AG04450 (cell line): Measurements from ENCODE around the gene CHKA. TPM values are rescaled to one million over a fixed set of nuclear protein-coding genes. Genes with fewer than 3 reads are reported as not detected.

Experiments used
- CTCF ChIA-PET: fragments of 300-600, 350-600 bp; formaldehyde crosslinking; extraction: SDS; loops from one replicate; lab custom pipeline; 2022; ENCODE audit warnings: antibody characterized with exemption, inconsistent platforms; lab: Charles Lee
- POLR2A ChIA-PET: fragments of 350-600 bp; formaldehyde crosslinking; extraction: SDS; loops from one replicate; lab custom pipeline; 2021; ENCODE audit warnings: antibody characterized with exemption, inconsistent platforms; lab: Yijun Ruan, JAX
- DNase-seq: peaks from one replicate; pipeline ENCODE4 v3.0.0-alpha.2; 2011; ENCODE audit warnings: low read depth, low spot score
- H3K27ac ChIP-seq: one replicate; pipeline ENCODE4 v1.5.1; 2012; ENCODE audit warnings: low read depth, low read length, control low read depth
- H3K27me3 ChIP-seq: one replicate; pipeline ENCODE4 v1.6.0; 2012; ENCODE audit warnings: low read length; ENCODE audit not compliant: control insufficient read depth, insufficient read depth
- H3K4me3 ChIP-seq: 2 replicates; pipeline ENCODE4 v1.5.1; 2011; ENCODE audit warnings: mild to moderate bottlenecking, low read depth, low read length, control low read depth
- H3K9me3 ChIP-seq: 2 replicates; pipeline ENCODE4 v1.5.1; 2012; ENCODE audit warnings: low read length; ENCODE audit not compliant: control insufficient read depth, insufficient read depth
- polyA plus RNA-seq: library from polyadenylated mRNA; depleted of rRNA; stranded (reverse); fragments of >200 nt; gene quantifications from 2 replicates; pipeline ENCODE4 v1.2.3, GENCODE V29; 2011
- TF ChIP-seq, protein P1 (sequence below): IDR thresholded peaks from 2 replicates; pipeline ENCODE4 v1.5.1; 2011; ENCODE audit warnings: low read depth, low read length, control low read depth, inconsistent platforms

The CHKA gene
- polyA plus RNA-seq, 1 experiment, result 12.5 TPM

DNA sequence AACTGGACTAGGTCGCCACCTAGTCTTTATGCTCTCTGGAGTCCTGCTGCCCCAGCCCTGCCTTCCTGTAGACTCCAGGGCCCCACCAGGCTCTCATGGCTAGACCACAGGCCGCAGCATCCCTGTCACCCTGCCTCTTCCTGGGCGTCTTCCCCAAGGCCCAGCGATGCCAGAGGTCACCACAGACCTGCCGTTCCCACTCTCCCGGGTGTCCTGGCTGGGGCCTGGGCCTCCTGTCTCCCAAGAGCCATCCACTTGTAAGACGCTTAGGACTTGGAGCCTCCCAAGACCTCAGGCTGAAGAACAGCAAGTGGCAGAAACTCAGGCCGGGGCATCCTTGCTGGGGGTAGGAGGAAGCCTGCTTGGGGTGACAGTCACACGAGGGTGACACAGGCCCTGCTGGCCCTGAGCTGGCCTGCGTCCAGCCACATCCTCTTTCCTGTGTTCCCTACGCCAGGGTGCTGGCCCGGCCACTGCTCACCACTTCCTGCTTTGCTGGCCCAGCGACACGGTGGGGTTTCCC lies 84.4 kb downstream of the CHKA start:
- CTCF ChIA-PET, result no interaction called here
- no peak for DNase-seq
- TF ChIP-seq, protein P1, sequence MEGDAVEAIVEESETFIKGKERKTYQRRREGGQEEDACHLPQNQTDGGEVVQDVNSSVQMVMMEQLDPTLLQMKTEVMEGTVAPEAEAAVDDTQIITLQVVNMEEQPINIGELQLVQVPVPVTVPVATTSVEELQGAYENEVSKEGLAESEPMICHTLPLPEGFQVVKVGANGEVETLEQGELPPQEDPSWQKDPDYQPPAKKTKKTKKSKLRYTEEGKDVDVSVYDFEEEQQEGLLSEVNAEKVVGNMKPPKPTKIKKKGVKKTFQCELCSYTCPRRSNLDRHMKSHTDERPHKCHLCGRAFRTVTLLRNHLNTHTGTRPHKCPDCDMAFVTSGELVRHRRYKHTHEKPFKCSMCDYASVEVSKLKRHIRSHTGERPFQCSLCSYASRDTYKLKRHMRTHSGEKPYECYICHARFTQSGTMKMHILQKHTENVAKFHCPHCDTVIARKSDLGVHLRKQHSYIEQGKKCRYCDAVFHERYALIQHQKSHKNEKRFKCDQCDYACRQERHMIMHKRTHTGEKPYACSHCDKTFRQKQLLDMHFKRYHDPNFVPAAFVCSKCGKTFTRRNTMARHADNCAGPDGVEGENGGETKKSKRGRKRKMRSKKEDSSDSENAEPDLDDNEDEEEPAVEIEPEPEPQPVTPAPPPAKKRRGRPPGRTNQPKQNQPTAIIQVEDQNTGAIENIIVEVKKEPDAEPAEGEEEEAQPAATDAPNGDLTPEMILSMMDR, result no peak
- POLR2A ChIA-PET, result interaction anchor here (2.0 kb wide), 1 partner anchor 235 kb away, joined by 5 read pairs; the partner anchor contains the start of gene C11orf24
- H3K27ac ChIP-seq, result no peak overlapping the region
- no peaks in the 10 kb centered on the region for H3K27me3 ChIP-seq
- H3K4me3 ChIP-seq, result no peak overlapping the region
- no peaks in the 10 kb centered on the region; the same call in 1 of the 2 replicates for H3K9me3 ChIP-seq

DNA sequence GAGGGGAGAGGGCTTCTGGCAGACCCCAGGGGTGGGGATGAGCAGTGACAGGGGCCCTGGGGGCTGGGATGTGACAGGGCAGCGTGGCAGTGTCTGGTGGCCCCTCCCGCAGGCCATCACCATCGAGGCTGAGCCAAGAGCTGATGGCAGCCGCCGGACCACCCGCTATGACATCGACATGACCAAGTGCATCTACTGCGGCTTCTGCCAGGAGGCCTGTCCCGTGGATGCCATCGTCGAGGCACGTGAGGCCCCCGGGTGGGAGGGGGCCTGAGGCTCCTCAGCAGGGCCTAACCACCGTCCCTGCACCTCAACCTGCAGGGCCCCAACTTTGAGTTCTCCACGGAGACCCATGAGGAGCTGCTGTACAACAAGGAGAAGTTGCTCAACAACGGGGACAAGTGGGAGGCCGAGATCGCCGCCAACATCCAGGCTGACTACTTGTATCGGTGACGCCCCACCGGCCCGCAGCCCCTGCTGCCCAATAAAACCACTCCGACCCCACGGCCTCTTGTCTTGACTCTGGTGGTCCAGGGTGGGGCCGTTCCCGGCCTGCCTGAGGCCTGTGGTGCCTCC lies 85.0 kb downstream of the CHKA start:
- ChIA-PET CTCF (no interaction called here), POLR2A (interaction anchor here (0.9 kb wide), 1 partner anchor 26 kb away, joined by 3 read pairs; the partner anchor contains the start of gene ALDH3B1)
- no peak for DNase-seq
- H3K27me3 ChIP-seq, result no peaks in the 10 kb centered on the region
- H3K9me3 ChIP-seq, result no peaks in the 10 kb centered on the region; the same call in 1 of the 2 replicates
- TF ChIP-seq, protein P1, result no peak
- H3K4me3 ChIP-seq, result no peak overlapping the region
- H3K27ac ChIP-seq, result no peak overlapping the region

DNA sequence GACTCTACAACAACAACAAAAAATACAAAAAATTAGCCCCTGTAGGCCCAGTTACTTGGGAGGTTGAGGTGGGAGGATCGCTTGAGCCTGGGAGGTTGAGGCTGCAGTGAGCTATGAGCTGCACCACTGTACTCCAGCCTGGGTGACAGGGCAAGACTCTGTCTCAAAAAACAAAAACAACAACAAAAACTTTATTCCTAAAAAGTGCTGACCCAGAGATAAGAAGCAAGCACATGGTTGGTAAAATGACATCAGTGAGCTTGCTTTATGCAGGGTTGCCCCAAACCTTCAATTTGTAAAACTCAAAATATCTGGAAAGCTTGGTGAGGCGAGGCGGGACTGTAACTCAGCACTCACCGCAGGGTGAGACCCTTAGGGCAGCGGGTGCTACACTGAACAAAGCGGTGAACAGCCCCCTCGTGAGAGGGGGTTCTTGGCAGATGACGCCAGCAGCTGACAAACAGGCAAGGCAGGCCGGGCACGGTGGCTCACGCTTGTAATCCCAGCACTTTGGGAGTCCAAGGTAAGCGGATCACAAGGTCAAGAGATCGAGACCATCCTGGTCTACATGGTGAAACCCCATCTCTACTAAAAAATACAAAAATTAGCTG lies 85.8 kb downstream of the CHKA start:
- CTCF ChIA-PET, result no interaction called here

DNA sequence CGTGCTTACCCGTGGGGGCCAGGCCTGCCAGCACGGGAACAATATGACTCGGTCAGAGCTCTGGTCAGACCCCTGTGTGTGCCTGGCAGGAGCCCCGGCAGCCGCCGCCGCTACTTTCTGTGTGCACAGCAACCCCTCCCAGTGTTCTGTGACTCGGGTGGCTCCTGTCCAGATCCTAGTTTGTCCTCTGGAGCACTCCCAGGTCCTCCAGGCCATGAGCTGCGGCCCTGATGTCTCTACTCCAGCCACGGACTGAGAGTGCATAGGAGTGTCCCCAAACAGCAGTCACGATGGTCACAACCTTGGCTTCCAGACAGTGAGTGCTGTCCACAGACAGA lies 87.5 kb downstream of the CHKA start:
- H3K4me3 ChIP-seq, result no peak overlapping the region
- no peak for DNase-seq
- TF ChIP-seq, protein P1, result no peak
- H3K27me3 ChIP-seq, result no peaks in the 10 kb centered on the region
- H3K9me3 ChIP-seq, result peaks cover 8% of the 10 kb centered on the region
- H3K27ac ChIP-seq, result no peak overlapping the region
- ChIA-PET POLR2A (no interaction called here), CTCF (no interaction called here)

More for the DNA sequence above, 85.8 kb downstream of the CHKA start:
- POLR2A ChIA-PET, result interaction anchor here (0.7 to 0.9 kb wide), 2 partner anchors 25 to 176 kb away, joined by 3 to 8 read pairs; partner anchors contain the start of gene ALDH3B1
- H3K27me3 ChIP-seq, result no peaks in the 10 kb centered on the region
- H3K9me3 ChIP-seq, result no peaks in the 10 kb centered on the region; the same call in 1 of the 2 replicates
- TF ChIP-seq, protein P1, result no peak
- no peak overlapping the region for H3K27ac ChIP-seq
- DNase-seq, result no peak
- no peak overlapping the region for H3K4me3 ChIP-seq

DNA sequence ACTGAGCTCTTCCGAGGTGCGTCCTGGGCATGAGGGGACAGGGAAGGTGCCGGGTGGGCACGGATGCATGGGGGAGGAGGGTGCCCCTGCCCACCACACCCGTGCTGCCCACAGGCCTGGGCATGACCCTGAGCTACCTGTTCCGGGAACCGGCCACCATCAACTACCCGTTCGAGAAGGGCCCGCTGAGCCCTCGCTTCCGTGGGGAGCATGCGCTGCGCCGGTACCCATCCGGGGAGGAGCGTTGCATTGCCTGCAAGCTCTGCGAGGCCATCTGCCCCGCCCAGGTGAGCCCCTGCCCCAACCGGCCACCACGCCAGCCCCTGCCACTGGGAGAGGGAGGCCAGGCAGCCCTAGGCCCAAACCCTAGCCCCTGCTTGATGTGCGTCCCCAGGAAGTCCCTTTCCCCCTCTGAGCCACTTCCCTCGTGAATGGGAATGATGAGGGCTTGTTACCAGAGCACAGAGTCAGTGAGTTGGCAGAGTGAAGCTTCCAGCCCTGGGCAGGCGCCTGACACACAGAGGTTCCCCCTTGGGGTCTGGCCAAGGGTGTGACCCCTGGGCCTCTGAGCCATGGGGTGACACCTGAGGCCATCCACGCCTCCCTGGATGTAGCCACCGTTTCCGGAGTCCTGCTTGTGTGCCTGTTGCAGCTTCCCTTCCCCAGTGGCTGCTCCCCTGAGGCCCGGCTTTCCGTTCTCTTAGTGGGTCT lies 88.0 kb downstream of the CHKA start:
- TF ChIP-seq, protein P1, result no peak
- POLR2A ChIA-PET, result no interaction called here
- Histone ChIP-seq H3K4me3 (no peak overlapping the region), H3K27me3 (no peaks in the 10 kb centered on the region), H3K27ac (no peak overlapping the region), H3K9me3 (peaks cover 8% of the 10 kb centered on the region)
- DNase-seq, result no peak
- CTCF ChIA-PET, result no interaction called here
